ENCODE measurements around the gene NOS1AP.

DNA sequence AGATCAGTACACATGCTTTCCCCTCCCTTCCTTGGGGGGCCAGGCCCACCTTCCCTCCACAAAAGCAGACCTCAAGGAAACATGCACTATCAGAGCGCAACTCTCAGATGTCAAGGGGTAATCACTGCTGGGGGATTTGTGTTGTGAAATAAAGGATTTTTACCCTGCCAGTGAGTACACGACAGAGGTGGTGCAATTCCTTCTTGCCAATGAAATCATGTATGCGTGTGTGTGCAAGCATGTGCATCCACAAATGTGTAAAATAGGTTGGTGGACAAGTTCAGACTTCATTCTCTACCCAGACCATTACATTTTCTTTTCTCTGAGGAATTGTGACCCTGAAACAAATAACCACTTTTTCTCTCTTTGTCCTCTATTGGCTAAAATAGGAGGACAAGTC is 9.8 kb upstream of the NOS1AP start:
- TF ChIP-seq, protein P1, sequence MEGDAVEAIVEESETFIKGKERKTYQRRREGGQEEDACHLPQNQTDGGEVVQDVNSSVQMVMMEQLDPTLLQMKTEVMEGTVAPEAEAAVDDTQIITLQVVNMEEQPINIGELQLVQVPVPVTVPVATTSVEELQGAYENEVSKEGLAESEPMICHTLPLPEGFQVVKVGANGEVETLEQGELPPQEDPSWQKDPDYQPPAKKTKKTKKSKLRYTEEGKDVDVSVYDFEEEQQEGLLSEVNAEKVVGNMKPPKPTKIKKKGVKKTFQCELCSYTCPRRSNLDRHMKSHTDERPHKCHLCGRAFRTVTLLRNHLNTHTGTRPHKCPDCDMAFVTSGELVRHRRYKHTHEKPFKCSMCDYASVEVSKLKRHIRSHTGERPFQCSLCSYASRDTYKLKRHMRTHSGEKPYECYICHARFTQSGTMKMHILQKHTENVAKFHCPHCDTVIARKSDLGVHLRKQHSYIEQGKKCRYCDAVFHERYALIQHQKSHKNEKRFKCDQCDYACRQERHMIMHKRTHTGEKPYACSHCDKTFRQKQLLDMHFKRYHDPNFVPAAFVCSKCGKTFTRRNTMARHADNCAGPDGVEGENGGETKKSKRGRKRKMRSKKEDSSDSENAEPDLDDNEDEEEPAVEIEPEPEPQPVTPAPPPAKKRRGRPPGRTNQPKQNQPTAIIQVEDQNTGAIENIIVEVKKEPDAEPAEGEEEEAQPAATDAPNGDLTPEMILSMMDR (IDR thresholded peaks at IDR 0.05; ENCODE audit: low read depth, low read length, poor library complexity, severe bottlenecking): no peak
- no peak for TF ChIP-seq EZH2phosphoT487 (IDR thresholded peaks at IDR 0.05; ENCODE audit: borderline replicate concordance, low read length)

Measured in DOHH2 (cell line).